AG04450 (cell line): ENCODE measurements around the gene RPS19BP1. TPM values are rescaled to one million over a fixed set of nuclear protein-coding genes. Genes with fewer than 3 reads are reported as not detected.

Experiments used
- CTCF ChIA-PET: fragments of 300-600, 350-600 bp; formaldehyde crosslinking; extraction: SDS; loops from one replicate; lab custom pipeline; 2022; ENCODE audit warnings: antibody characterized with exemption, inconsistent platforms; lab: Charles Lee
- POLR2A ChIA-PET: fragments of 350-600 bp; formaldehyde crosslinking; extraction: SDS; loops from one replicate; lab custom pipeline; 2021; ENCODE audit warnings: antibody characterized with exemption, inconsistent platforms; lab: Yijun Ruan, JAX
- DNase-seq: peaks from one replicate; pipeline ENCODE4 v3.0.0-alpha.2; 2011; ENCODE audit warnings: low read depth, low spot score
- H3K27ac ChIP-seq: one replicate; pipeline ENCODE4 v1.5.1; 2012; ENCODE audit warnings: low read depth, low read length, control low read depth
- H3K27me3 ChIP-seq: one replicate; pipeline ENCODE4 v1.6.0; 2012; ENCODE audit warnings: low read length; ENCODE audit not compliant: control insufficient read depth, insufficient read depth
- H3K4me3 ChIP-seq: 2 replicates; pipeline ENCODE4 v1.5.1; 2011; ENCODE audit warnings: mild to moderate bottlenecking, low read depth, low read length, control low read depth
- H3K9me3 ChIP-seq: 2 replicates; pipeline ENCODE4 v1.5.1; 2012; ENCODE audit warnings: low read length; ENCODE audit not compliant: control insufficient read depth, insufficient read depth
- polyA plus RNA-seq: library from polyadenylated mRNA; depleted of rRNA; stranded (reverse); fragments of >200 nt; gene quantifications from 2 replicates; pipeline ENCODE4 v1.2.3, GENCODE V29; 2011
- TF ChIP-seq, protein P1 (sequence below): IDR thresholded peaks from 2 replicates; pipeline ENCODE4 v1.5.1; 2011; ENCODE audit warnings: low read depth, low read length, control low read depth, inconsistent platforms

RPS19BP1 gene
- polyA plus RNA-seq, 1 experiment = 50.8 TPM

DNA sequence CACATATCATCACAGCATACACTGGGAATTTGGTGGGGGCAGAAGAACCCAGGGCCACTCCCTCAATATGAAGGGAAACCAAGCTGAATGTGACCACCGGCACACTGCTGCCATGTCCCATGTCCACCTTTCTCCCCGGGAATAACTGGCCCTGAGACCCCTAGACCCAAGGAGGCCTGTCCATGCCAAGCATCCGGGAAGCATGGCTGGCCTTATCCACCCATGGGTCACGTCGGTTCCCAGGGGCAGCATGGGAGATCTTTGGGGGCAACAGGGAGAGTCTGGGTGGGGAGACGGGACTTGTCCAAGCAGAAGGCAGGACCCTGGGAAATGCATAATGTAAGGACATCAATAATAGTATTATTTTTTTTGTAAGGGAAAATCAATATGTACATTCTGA lies 40.9 kb downstream of the RPS19BP1 start:
- CTCF ChIA-PET = interaction anchor here (2.0 kb wide), 1 partner anchor 23 kb away, joined by 8 read pairs; no protein-coding TSS in a partner anchor
- no peak overlapping the region for H3K4me3 ChIP-seq
- POLR2A ChIA-PET = interaction anchor here (0.7 to 1.1 kb wide), 2 partner anchors 172 to 181 kb away, joined by 3 to 8 read pairs; no protein-coding TSS in a partner anchor
- H3K27me3 ChIP-seq = no peaks in the 10 kb centered on the region
- DNase-seq = no peak
- H3K27ac ChIP-seq = no peak overlapping the region
- TF ChIP-seq, protein P1, sequence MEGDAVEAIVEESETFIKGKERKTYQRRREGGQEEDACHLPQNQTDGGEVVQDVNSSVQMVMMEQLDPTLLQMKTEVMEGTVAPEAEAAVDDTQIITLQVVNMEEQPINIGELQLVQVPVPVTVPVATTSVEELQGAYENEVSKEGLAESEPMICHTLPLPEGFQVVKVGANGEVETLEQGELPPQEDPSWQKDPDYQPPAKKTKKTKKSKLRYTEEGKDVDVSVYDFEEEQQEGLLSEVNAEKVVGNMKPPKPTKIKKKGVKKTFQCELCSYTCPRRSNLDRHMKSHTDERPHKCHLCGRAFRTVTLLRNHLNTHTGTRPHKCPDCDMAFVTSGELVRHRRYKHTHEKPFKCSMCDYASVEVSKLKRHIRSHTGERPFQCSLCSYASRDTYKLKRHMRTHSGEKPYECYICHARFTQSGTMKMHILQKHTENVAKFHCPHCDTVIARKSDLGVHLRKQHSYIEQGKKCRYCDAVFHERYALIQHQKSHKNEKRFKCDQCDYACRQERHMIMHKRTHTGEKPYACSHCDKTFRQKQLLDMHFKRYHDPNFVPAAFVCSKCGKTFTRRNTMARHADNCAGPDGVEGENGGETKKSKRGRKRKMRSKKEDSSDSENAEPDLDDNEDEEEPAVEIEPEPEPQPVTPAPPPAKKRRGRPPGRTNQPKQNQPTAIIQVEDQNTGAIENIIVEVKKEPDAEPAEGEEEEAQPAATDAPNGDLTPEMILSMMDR = no peak
- H3K9me3 ChIP-seq = peaks cover 8% of the 10 kb centered on the region; the same call in 1 of the 2 replicates

DNA sequence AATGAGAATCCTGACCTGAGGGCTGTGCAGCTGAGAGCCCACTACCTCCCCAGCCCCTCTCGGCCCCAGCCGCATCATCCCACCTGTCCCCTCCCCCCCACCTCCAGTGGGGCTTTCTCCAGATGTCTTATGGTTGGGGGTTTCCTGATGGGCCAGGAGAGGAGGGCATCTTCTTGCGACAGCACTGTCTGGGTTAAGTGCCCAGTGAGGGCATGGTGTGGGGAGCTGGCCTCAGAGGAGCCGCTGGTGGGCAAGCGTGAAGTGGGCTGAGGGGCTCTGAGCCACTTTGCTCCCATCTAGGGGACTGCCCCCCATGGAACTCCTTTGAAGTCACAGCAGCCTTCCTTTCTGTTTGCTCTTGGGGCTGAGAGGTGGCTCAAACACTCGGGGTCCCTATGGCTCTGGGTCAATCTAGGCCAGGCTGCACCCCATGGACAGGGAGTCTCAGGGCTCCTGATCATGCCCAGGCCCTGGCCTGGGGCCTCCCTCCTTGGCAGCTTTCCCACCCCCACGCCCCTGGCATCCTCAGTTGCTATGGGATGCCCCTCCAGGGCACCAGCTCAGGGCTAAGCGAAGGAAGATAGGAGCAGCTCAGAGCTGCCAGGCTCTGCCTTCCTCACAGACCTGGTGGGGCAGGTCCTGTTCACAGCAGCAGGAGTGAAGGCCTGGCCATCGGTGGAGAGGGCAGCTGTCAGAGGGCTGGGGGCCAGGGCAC lies 41.4 kb downstream of the RPS19BP1 start:
- TF ChIP-seq, protein P1 = no peak
- H3K9me3 ChIP-seq = peaks cover 8% of the 10 kb centered on the region; the same call in 1 of the 2 replicates
- no peaks in the 10 kb centered on the region for H3K27me3 ChIP-seq
- H3K27ac ChIP-seq = no peak overlapping the region
- H3K4me3 ChIP-seq = no peak overlapping the region
- DNase-seq = no peak
- ChIA-PET CTCF (interaction anchor here (2.0 kb wide), 1 partner anchor 23 kb away, joined by 8 read pairs; no protein-coding TSS in a partner anchor), POLR2A (interaction anchor here (1.1 kb wide), 1 partner anchor 171 kb away, joined by 3 read pairs; no protein-coding TSS in a partner anchor)

DNA sequence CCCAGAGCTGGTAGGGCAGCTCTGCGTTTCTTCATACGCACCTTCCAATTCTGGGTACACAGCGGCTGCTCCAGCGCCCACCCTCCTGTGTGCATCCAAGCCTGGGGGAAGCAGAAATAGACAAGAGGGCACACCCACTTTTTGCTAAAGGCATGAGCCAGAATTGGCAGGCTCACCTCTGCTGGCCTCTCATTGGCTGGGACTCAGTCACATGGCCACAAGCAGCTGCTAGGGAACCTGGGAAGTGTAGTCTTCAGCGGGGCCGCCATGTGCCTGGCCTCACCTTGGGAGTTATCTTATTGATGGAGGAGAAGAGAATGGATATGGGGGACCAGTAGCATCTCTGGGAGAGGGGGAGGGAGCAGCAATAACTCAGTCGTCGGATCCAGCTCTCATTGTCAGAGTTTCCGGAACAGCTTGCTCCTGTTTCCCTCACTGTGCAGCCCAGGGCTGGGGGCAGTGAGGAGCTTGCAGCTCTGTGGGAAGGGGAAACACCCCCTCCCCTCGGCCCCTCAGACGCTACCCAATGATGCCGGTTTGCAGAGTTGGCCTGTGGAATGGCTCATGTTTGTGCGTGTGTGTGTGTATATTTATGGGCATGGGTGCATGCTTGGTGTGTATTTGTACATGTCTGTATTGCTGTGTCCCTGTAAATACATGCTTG lies 42.3 kb downstream of the RPS19BP1 start:
- DNase-seq = no peak
- POLR2A ChIA-PET = interaction anchor here (1.2 kb wide), 1 partner anchor 30 kb away, joined by 3 read pairs; the partner anchor contains the start of gene ATF4

DNA sequence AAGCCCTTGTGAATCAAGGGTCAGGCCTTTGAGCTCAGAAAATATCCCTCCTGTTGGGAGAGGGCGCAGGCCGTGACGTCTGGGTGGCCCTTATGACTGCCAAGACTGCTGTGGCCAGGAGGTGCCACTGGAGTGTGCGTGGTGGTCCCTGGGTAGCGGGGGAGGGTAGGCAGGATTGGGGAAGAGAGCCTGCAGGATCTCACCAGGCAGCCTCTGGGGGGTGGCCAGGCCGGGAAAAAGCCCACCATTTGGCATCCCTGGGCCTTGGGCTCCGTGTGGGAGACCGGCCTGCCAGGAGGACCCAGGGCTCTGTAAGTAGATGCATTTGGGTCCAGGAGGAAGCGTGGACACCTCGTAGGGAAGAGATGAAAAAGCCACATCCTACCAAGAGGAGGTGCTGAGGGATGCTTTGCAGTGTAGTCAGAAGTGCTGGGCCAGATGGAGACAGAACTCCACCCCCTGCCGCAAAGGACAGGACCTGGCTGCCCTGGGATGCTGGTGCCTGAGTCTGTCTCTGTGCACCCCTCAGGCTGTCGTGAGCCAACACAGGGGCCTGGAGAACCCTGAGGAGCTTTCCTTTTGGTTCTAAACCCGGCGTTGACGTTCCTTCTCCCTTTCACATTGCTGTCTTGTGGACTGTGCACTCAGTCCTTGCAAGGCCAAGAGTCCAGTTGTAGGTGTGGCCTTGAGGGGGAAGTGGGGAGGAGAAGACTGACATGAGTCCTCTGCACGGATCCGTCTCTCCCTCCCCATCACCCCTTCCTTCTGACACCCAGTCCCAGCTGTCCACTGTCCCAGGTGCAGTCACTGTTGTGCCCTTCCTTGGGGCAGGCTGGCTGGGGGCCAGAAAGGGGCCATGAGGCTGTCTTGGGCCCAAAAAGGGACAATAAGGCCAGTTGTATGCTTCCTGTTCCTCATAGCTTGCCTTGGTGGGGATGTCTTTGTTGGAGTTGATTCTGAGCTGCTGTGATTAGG lies 43.2 kb downstream of the RPS19BP1 start:
- H3K9me3 ChIP-seq = peaks cover 8% of the 10 kb centered on the region; the same call in 1 of the 2 replicates
- no peak for DNase-seq
- POLR2A ChIA-PET = interaction anchor here (1.2 kb wide), 1 partner anchor 31 kb away, joined by 3 read pairs; the partner anchor contains the start of gene ATF4
- no peaks in the 10 kb centered on the region for H3K27me3 ChIP-seq
- TF ChIP-seq, protein P1 = no peak
- no peak overlapping the region for H3K27ac ChIP-seq
- no peak overlapping the region for H3K4me3 ChIP-seq
- CTCF ChIA-PET = no interaction called here

More for the DNA sequence above, 42.3 kb downstream of the RPS19BP1 start:
- TF ChIP-seq, protein P1 = no peak
- Histone ChIP-seq H3K4me3 (no peak overlapping the region), H3K27ac (no peak overlapping the region), H3K27me3 (no peaks in the 10 kb centered on the region), H3K9me3 (peaks cover 8% of the 10 kb centered on the region; the same call in 1 of the 2 replicates)
- CTCF ChIA-PET = interaction anchor here (2.0 kb wide), 1 partner anchor 24 kb away, joined by 8 read pairs; no protein-coding TSS in a partner anchor
